GM12801 (cell line): ENCODE measurements around the gene LCE3A.

Experiments used
- TF ChIP-seq, protein P1 (sequence below): IDR thresholded peaks from one replicate; pipeline ENCODE4 v1.5.1; 2011; ENCODE audit warnings: control low read depth; ENCODE audit not compliant: insufficient read length; ENCODE audit errors: extremely low read depth

LCE3A gene, protein sequence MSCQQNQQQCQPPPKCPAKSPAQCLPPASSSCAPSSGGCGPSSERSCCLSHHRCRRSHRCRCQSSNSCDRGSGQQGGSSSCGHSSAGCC

DNA sequence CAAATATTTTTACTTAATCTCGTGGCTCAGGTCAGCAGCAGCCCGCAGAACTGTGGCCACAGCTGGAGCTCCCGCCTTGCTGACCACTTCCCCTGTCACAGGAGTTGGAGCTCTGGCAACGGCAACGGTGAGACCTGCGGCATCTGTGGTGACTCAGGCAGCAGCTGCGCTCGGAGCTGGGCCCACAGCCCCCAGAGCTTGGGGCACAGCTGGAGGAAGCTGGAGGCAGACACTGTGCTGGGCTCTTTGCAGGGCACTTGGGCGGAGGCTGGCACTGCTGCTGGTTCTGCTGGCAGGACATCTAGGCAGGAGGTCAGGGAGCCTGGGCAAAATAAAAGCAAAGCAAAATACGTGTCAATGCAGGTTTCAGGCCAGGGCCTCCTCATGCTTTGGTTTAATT lies at the start of gene LCE3A:
TSS of gene LCE3A (minus strand) at position 301 of the 400 bp plus-strand sequence. CDS start at position 301, 0 bp downstream.
- TF ChIP-seq, protein P1, sequence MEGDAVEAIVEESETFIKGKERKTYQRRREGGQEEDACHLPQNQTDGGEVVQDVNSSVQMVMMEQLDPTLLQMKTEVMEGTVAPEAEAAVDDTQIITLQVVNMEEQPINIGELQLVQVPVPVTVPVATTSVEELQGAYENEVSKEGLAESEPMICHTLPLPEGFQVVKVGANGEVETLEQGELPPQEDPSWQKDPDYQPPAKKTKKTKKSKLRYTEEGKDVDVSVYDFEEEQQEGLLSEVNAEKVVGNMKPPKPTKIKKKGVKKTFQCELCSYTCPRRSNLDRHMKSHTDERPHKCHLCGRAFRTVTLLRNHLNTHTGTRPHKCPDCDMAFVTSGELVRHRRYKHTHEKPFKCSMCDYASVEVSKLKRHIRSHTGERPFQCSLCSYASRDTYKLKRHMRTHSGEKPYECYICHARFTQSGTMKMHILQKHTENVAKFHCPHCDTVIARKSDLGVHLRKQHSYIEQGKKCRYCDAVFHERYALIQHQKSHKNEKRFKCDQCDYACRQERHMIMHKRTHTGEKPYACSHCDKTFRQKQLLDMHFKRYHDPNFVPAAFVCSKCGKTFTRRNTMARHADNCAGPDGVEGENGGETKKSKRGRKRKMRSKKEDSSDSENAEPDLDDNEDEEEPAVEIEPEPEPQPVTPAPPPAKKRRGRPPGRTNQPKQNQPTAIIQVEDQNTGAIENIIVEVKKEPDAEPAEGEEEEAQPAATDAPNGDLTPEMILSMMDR: no peak

GRCh38 chr1:152667648-152668047 lies 44.7 kb upstream of the LCE3A start:
- TF ChIP-seq, protein P1: no peak

DNA sequence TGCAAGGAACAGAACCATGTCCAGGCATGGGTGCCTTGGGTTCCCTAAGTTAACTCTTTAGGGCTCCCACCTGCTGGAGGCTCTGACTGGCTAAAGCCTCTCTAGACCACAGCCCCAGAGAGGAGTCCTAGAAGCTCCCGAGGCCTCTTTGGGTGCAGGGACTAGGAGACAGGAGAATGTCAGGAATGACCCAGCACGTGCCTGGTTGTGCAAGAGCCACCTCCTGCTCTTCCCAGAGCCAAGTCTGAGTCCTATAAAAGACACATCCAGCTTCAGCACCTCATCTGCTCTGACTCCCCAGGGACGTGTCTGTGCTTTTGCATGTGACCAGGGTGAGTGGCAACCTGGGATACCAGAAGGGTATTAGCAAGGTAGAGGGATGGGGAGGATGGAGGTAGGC lies 40.2 kb upstream of the LCE3A start, which contains the start of gene LCE2D:
TSS of gene LCE2D (plus strand) at position 283 of the 400 bp plus-strand sequence. CDS start 726 bp downstream, outside the sequence.
- TF ChIP-seq, protein P1: no peak

DNA sequence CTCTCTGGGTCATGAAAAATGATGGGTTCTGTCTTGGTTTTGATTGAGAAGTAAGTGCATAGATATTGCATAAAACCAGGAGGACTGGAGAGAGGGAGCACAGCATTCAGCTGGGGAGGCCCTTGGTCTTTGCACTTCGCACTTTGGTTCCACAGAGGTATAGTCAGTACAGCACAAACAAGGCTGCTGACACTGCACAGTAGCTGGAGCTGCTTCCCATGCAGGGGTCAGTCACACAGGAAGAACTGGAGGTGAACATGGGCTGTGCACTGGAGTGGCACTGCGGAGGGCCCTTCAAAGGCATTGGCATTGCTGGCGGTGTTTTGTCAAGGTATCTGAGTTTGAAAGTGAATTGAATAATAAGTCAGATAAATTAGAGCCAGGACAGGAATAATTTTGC lies 35.7 kb upstream of the LCE3A start:
- TF ChIP-seq, protein P1: no peak

- TF ChIP-seq, protein P1: no peak
Observed at GRCh38 chr1:152657677-152658076, 34.8 kb upstream of the LCE3A start.

GRCh38 chr1:152656459-152656858 lies 33.6 kb upstream of the LCE3A start:
- TF ChIP-seq, protein P1: no peak

GRCh38 chr1:152654110-152654509 lies 31.2 kb upstream of the LCE3A start:
- TF ChIP-seq, protein P1: no peak
